GM12872 (cell line): ENCODE measurements around the gene SLC6A18.

Experiments used
- CTCF ChIP-seq: IDR thresholded peaks from 3 replicates; pipeline ENCODE4 v1.5.1; 2011; ENCODE audit warnings: low read depth, mild to moderate bottlenecking, low read length, moderate library complexity; ENCODE audit not compliant: insufficient read depth

The SLC6A18 gene

GRCh38 chr5:1294835-1295649 lies 69.9 kb downstream of the SLC6A18 start, which contains the start of gene TERT:
Gene TERT (minus strand): TSS chr5:1295068. CDS start chr5:1294989, 79 bp downstream.
- TF ChIP-seq CTCF, result no peak

GRCh38 chr5:1295650-1296037 lies 70.5 kb downstream of the SLC6A18 start:
- TF ChIP-seq CTCF, result no peak
